Stomach (tissue), 9 donors: Measurements from ENCODE around the gene MPI. TPM values are rescaled to one million over a fixed set of nuclear protein-coding genes. Genes with fewer than 3 reads are reported as not detected.
"Not testable (repeated sequence)": the region's sequence is repeated elsewhere in the genome, so short reads cannot be mapped to it uniquely, and the experiment has no call there.

Source experiments
- DNase-seq, 2 donors: peaks; one replicate each; pipeline versions ENCODE4 v3.0.0 to v3.0.0-alpha.2; 2013 to 2019
- H3K27ac ChIP-seq, 5 donors: fragments of 200-600 bp in 4 of 5; sonication (generic) in 4 of 5; one replicate each; pipeline ENCODE4 v1.5.1; 2013 to 2019; ENCODE audit warnings: mild to moderate bottlenecking in 1 of 5, moderate library complexity in 1 of 5
- H3K27me3 ChIP-seq, 3 donors: fragments of 200-600 bp; sonication (generic); one replicate each; pipeline ENCODE4 v1.5.1; 2017 to 2019; ENCODE audit warnings: mixed run types in 1 of 3
- H3K36me3 ChIP-seq, 4 donors: fragments of 200-600 bp; sonication (generic); 1 replicate in 3 of 4; 2 replicates in 1 of 4; pipeline ENCODE4 v1.5.1; 2016 to 2019
- H3K4me1 ChIP-seq, 4 donors: fragments of 200-600 bp; sonication (generic); one replicate each; pipeline ENCODE4 v1.5.1; 2016 to 2019
- H3K4me3 ChIP-seq, 4 donors: fragments of 200-600 bp; sonication (generic) in 3 of 4; one replicate each; pipeline ENCODE4 v1.5.1; 2016 to 2019; ENCODE audit warnings: mild to moderate bottlenecking in 1 of 4
- H3K9me3 ChIP-seq, 4 donors: fragments of 200-600 bp; sonication (generic); one replicate each; pipeline ENCODE4 v1.5.1; 2016 to 2019
- CTCF ChIP-seq, 7 experiments: fragments of 450-650 bp in 4 of 7; fragments of 200-600 bp in 3 of 7; sonication (generic) in 3 of 7; IDR thresholded peaks; one replicate each; pipeline ENCODE4 v1.5.1; 2016 to 2019; ENCODE audit warnings: antibody characterized with exemption in 7 of 7, control low read depth in 2 of 7, mild to moderate bottlenecking in 1 of 7
- EP300 ChIP-seq: sonication (generic); formaldehyde crosslinking; IDR thresholded peaks from one replicate; pipeline ENCODE4 v1.6.1; 2017; ENCODE audit warnings: antibody characterized with exemption
- POLR2A ChIP-seq, 4 donors: fragments of 450-650 bp; IDR thresholded peaks; one replicate each; pipeline ENCODE4 v1.6.1; 2016; ENCODE audit warnings: antibody characterized with exemption in 4 of 4, control low read depth in 2 of 4, mild to moderate bottlenecking in 1 of 4, moderate library complexity in 1 of 4
- POLR2AphosphoS5 ChIP-seq, 3 donors: sonication (generic); formaldehyde crosslinking; IDR thresholded peaks; one replicate each; pipeline ENCODE4 v1.6.1; 2016; ENCODE audit warnings: antibody characterized with exemption in 3 of 3
- WGBS, 5 donors: extraction: QIAGEN DNeasy Blood & Tissue Kit in 3 of 5; methylation state at CpG; one replicate each; pipeline versions ENCODE4 v1.1.5 to v1.1.7; 2013 to 2018; 5-methylcytosine and 5-hydroxymethylcytosine counted together
- intact Hi-C: fragments of 100-400 bp; cut with DNase I; formaldehyde crosslinking; loops from one replicate; pipeline ENCODE4 v1.15.1; 2023; ENCODE audit warnings: low total_unique reads
- polyA plus RNA-seq, 3 donors: library from polyadenylated mRNA; stranded (reverse); fragments of 200-250 nt; gene quantifications; one replicate each; pipeline ENCODE4 v1.2.3, GENCODE V29; 2013
- total RNA-seq, 5 donors: library from RNA; depleted of rRNA; stranded (reverse); fragments of >200 nt; gene quantifications; one replicate each; pipeline versions ENCODE4 v1.1.0 to v1.2.3, GENCODE V29; 2014 to 2016
- donor health status: healthy with polysubstance abuse.
- donor health status: Bipolar disorder and iron deficiency.
- donor health status: healthy.

Gene MPI
- total and polyA plus RNA-seq, 8 donors, result 17.0 to 35.7 (median 20.4) TPM

GRCh38 chr15:74878273-74878672 lies 11.6 kb upstream of the MPI start:
- intact Hi-C loops, result no loop called here
- TF ChIP-seq POLR2AphosphoS5 (IDR thresholded peaks at IDR 0.05) (no peak), POLR2A (IDR thresholded peaks at IDR 0.05) (no peak), EP300 (no peak), CTCF (IDR thresholded peaks at IDR 0.05) (no peak)

GRCh38 chr15:74882528-74882927 lies 7.3 kb upstream of the MPI start:
- no peak for DNase-seq
- H3K4me3 ChIP-seq, result no peak overlapping the region
- 84 to 96% (median 93%) methylated on average over 6 of the region's 6 CpGs for WGBS, 5 donors
- H3K9me3 ChIP-seq, result no peaks in the 10 kb centered on the region
- no peaks in the 10 kb centered on the region for H3K4me1 ChIP-seq
- H3K36me3 ChIP-seq, result no peaks in the 10 kb centered on the region
- TF ChIP-seq POLR2AphosphoS5 (IDR thresholded peaks at IDR 0.05) (no peak), POLR2A (IDR thresholded peaks at IDR 0.05) (no peak)
- no peak overlapping the region for H3K27ac ChIP-seq
- H3K27me3 ChIP-seq, result no peaks in the 10 kb centered on the region
- intact Hi-C loops, result no loop called here

More at GRCh38 chr15:74878273-74878672, 11.6 kb upstream of the MPI start:
- Histone ChIP-seq H3K9me3 (no peaks in the 10 kb centered on the region), H3K4me3 (no peak overlapping the region), H3K36me3 (no peaks in the 10 kb centered on the region), H3K27me3 (no peaks in the 10 kb centered on the region), H3K27ac (no peak overlapping the region), H3K4me1 (peaks cover 0 to 8% (median 7%) of the 10 kb centered on the region in 4 donors)
- DNase-seq, result no peak
- 69 to 91% (median 83%) methylated on average over 4 of the region's 4 CpGs for WGBS, 5 donors

- intact Hi-C loops, result no loop called here
- no peak overlapping the region for H3K27ac ChIP-seq
- H3K36me3 ChIP-seq, result no peaks in the 10 kb centered on the region
- no peak for DNase-seq
- H3K27me3 ChIP-seq, result no peaks in the 10 kb centered on the region
- TF ChIP-seq CTCF (IDR thresholded peaks at IDR 0.05), result no peak
- no peak for TF ChIP-seq POLR2AphosphoS5 (IDR thresholded peaks at IDR 0.05)
- TF ChIP-seq EP300, result no peak
- no peak for TF ChIP-seq POLR2A (IDR thresholded peaks at IDR 0.05)
- peaks cover 5 to 13% (median 10%) of the 10 kb centered on the region in 4 donors for H3K4me1 ChIP-seq
- 74 to 86% (median 80%) methylated on average over 4 of the region's 4 CpGs for WGBS, 5 donors
- H3K4me3 ChIP-seq, result no peak overlapping the region
- no peaks in the 10 kb centered on the region for H3K9me3 ChIP-seq
Observed at GRCh38 chr15:74884428-74885223, 5.2 kb upstream of the MPI start.

GRCh38 chr15:74885461-74885860 lies 4.4 kb upstream of the MPI start:
- Histone ChIP-seq H3K27ac (no peak overlapping the region), H3K36me3 (no peaks in the 10 kb centered on the region), H3K4me3 (no peak overlapping the region), H3K9me3 (no peaks in the 10 kb centered on the region), H3K4me1 (peaks cover 7 to 19% (median 15%) of the 10 kb centered on the region in 4 donors), H3K27me3 (no peaks in the 10 kb centered on the region)
- intact Hi-C loops, result no loop called here
- 80 to 89% (median 87%) methylated on average over 5 of the region's 5 CpGs for WGBS, 5 donors
- no peak for DNase-seq
- no peak for TF ChIP-seq POLR2AphosphoS5 (IDR thresholded peaks at IDR 0.05)
- TF ChIP-seq EP300, result no peak
- no peak for TF ChIP-seq POLR2A (IDR thresholded peaks at IDR 0.05)
- no peak for TF ChIP-seq CTCF (IDR thresholded peaks at IDR 0.05)

GRCh38 chr15:74887537-74888193 lies 2.2 kb upstream of the MPI start:
- DNase-seq, H3K27ac ChIP-seq, H3K27me3 ChIP-seq, intact Hi-C loops, H3K4me3 ChIP-seq, H3K9me3 ChIP-seq: not testable (repeated sequence)
- Histone ChIP-seq H3K4me1 (peaks cover 12 to 41% (median 34%) of the 10 kb centered on the region in 4 donors), H3K36me3 (peaks cover 4 to 15% (median 11%) of the 10 kb centered on the region in 4 donors)
- WGBS, 5 donors, result 73 to 94% (median 78%) methylated on average over 6 to 10 of the region's 10 CpGs
